HL-60 (cell line): ENCODE data around the gene TAC3.

Experiments
- GABPA ChIP-seq: IDR thresholded peaks from 2 replicates; pipeline ENCODE4 v1.6.1; 2012; ENCODE audit warnings: low read depth
- POLR2AphosphoS5 ChIP-seq: IDR thresholded peaks from 2 replicates; pipeline ENCODE4 v1.6.1; 2012; ENCODE audit warnings: low read depth
- SPI1 ChIP-seq: IDR thresholded peaks from 2 replicates; pipeline ENCODE4 v1.6.1; 2012; ENCODE audit warnings: low read depth, mild to moderate bottlenecking, borderline replicate concordance
- TF ChIP-seq, protein P1 (sequence below): IDR thresholded peaks from one replicate; pipeline ENCODE4 v1.5.1; 2011; ENCODE audit warnings: low read length, control low read depth, inconsistent platforms; ENCODE audit not compliant: insufficient read depth
- TF ChIP-seq, protein P2 (sequence below): IDR thresholded peaks from 2 replicates; pipeline ENCODE4 v1.6.1; 2012; ENCODE audit warnings: low read depth; ENCODE audit not compliant: insufficient replicate concordance

GRCh38 chr12:57029457-57029856 lies 13.1 kb upstream of the TAC3 start:
- TF ChIP-seq, protein P1, sequence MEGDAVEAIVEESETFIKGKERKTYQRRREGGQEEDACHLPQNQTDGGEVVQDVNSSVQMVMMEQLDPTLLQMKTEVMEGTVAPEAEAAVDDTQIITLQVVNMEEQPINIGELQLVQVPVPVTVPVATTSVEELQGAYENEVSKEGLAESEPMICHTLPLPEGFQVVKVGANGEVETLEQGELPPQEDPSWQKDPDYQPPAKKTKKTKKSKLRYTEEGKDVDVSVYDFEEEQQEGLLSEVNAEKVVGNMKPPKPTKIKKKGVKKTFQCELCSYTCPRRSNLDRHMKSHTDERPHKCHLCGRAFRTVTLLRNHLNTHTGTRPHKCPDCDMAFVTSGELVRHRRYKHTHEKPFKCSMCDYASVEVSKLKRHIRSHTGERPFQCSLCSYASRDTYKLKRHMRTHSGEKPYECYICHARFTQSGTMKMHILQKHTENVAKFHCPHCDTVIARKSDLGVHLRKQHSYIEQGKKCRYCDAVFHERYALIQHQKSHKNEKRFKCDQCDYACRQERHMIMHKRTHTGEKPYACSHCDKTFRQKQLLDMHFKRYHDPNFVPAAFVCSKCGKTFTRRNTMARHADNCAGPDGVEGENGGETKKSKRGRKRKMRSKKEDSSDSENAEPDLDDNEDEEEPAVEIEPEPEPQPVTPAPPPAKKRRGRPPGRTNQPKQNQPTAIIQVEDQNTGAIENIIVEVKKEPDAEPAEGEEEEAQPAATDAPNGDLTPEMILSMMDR = no peak
- no peak for TF ChIP-seq POLR2AphosphoS5
- no peak for TF ChIP-seq SPI1
- TF ChIP-seq, protein P2, sequence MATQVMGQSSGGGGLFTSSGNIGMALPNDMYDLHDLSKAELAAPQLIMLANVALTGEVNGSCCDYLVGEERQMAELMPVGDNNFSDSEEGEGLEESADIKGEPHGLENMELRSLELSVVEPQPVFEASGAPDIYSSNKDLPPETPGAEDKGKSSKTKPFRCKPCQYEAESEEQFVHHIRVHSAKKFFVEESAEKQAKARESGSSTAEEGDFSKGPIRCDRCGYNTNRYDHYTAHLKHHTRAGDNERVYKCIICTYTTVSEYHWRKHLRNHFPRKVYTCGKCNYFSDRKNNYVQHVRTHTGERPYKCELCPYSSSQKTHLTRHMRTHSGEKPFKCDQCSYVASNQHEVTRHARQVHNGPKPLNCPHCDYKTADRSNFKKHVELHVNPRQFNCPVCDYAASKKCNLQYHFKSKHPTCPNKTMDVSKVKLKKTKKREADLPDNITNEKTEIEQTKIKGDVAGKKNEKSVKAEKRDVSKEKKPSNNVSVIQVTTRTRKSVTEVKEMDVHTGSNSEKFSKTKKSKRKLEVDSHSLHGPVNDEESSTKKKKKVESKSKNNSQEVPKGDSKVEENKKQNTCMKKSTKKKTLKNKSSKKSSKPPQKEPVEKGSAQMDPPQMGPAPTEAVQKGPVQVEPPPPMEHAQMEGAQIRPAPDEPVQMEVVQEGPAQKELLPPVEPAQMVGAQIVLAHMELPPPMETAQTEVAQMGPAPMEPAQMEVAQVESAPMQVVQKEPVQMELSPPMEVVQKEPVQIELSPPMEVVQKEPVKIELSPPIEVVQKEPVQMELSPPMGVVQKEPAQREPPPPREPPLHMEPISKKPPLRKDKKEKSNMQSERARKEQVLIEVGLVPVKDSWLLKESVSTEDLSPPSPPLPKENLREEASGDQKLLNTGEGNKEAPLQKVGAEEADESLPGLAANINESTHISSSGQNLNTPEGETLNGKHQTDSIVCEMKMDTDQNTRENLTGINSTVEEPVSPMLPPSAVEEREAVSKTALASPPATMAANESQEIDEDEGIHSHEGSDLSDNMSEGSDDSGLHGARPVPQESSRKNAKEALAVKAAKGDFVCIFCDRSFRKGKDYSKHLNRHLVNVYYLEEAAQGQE = no peak
- no peak for TF ChIP-seq GABPA
